ENCODE measurements around the gene RHO. TPM values are rescaled to one million over a fixed set of nuclear protein-coding genes. Genes with fewer than 3 reads are reported as not detected.
"Not testable (repeated sequence)": the region's sequence is repeated elsewhere in the genome, so short reads cannot be mapped to it uniquely, and the experiment has no call there.

RHO gene
- total RNA-seq, 1 donor: not detected

GRCh38 chr3:129542747-129543146 is 14.3 kb downstream of the RHO start:
- no peak for TF ChIP-seq CTCF (IDR thresholded peaks at IDR 0.05; ENCODE audit: extremely low read depth, low read depth, low read length)
- Histone ChIP-seq H2AFZ (ENCODE audit: low read length) (no peak overlapping the region), H3K36me3 (ENCODE audit: insufficient read depth, low read length) (no peaks in the 10 kb centered on the region)

GRCh38 chr3:129543156-129543790 is 14.8 kb downstream of the RHO start, which contains the start of gene H1-8:
Gene H1-8, plus strand, starts transcription at chr3:129543175. Its CDS starts 44 bp downstream, at chr3:129543219.
- Histone ChIP-seq H3K27ac (ENCODE audit: low read depth, low read length) (no peak within 1 kb of the TSS), H3K4me3 (ENCODE audit: insufficient read depth, low read length) (no peak within 1 kb of the TSS), H2AFZ (ENCODE audit: low read length) (no peak within 1 kb of the TSS), H3K4me1 (ENCODE audit: insufficient read depth, low read length) (no peaks in the 10 kb centered on the region), H3K9me3 (ENCODE audit: low read depth, low read length) (no peaks in the 10 kb centered on the region), H3K27me3 (ENCODE audit: insufficient read depth, low read length) (no peaks in the 10 kb centered on the region), H3K4me2 (ENCODE audit: insufficient read depth, low read length) (no peak within 1 kb of the TSS), H3K79me2 (ENCODE audit: insufficient read depth, low read length) (no peaks in the 10 kb centered on the region), H4K20me1 (ENCODE audit: insufficient read depth, low read length) (no peaks in the 10 kb centered on the region), H3K36me3 (ENCODE audit: insufficient read depth, low read length) (no peaks in the 10 kb centered on the region)
- no peak for TF ChIP-seq CTCF (IDR thresholded peaks at IDR 0.05; ENCODE audit: extremely low read depth, low read depth, low read length)
- DNase-seq (ENCODE audit: insufficient read length, low spot score, missing footprints): no peak

More at GRCh38 chr3:129542747-129543146, 14.3 kb downstream of the RHO start:
- Histone ChIP-seq H3K27ac (ENCODE audit: low read depth, low read length) (no peak overlapping the region), H3K4me3 (ENCODE audit: insufficient read depth, low read length) (no peak overlapping the region), H3K9me3 (ENCODE audit: low read depth, low read length) (no peaks in the 10 kb centered on the region), H3K4me2 (ENCODE audit: insufficient read depth, low read length) (no peak overlapping the region), H3K27me3 (ENCODE audit: insufficient read depth, low read length) (no peaks in the 10 kb centered on the region), H3K4me1 (ENCODE audit: insufficient read depth, low read length) (no peaks in the 10 kb centered on the region), H4K20me1 (ENCODE audit: insufficient read depth, low read length) (no peaks in the 10 kb centered on the region), H3K79me2 (ENCODE audit: insufficient read depth, low read length) (no peaks in the 10 kb centered on the region)
- DNase-seq (ENCODE audit: insufficient read length, low spot score, missing footprints): no peak

GRCh38 chr3:129543999-129544398 is 15.6 kb downstream of the RHO start:
- no peak for TF ChIP-seq CTCF (IDR thresholded peaks at IDR 0.05; ENCODE audit: extremely low read depth, low read depth, low read length)
- H3K9me3 ChIP-seq (ENCODE audit: low read depth, low read length): no peaks in the 10 kb centered on the region
- no peaks in the 10 kb centered on the region for H3K79me2 ChIP-seq (ENCODE audit: insufficient read depth, low read length)
- H3K4me3 ChIP-seq (ENCODE audit: insufficient read depth, low read length): no peak overlapping the region
- H2AFZ ChIP-seq (ENCODE audit: low read length): no peak overlapping the region
- no peaks in the 10 kb centered on the region for H3K27me3 ChIP-seq (ENCODE audit: insufficient read depth, low read length)
- H3K4me1 ChIP-seq (ENCODE audit: insufficient read depth, low read length): no peaks in the 10 kb centered on the region
- no peak overlapping the region for H3K4me2 ChIP-seq (ENCODE audit: insufficient read depth, low read length)
- H3K36me3 ChIP-seq (ENCODE audit: insufficient read depth, low read length): no peaks in the 10 kb centered on the region
- no peaks in the 10 kb centered on the region for H4K20me1 ChIP-seq (ENCODE audit: insufficient read depth, low read length)
- no peak for DNase-seq (ENCODE audit: insufficient read length, low spot score, missing footprints)
- no peak overlapping the region for H3K27ac ChIP-seq (ENCODE audit: low read depth, low read length)

GRCh38 chr3:129545951-129546350 is 17.5 kb downstream of the RHO start:
- not testable (repeated sequence) for H3K36me3 ChIP-seq (ENCODE audit: insufficient read depth, low read length); H4K20me1 ChIP-seq (ENCODE audit: insufficient read depth, low read length); H3K27me3 ChIP-seq (ENCODE audit: insufficient read depth, low read length); H3K79me2 ChIP-seq (ENCODE audit: insufficient read depth, low read length); H3K4me1 ChIP-seq (ENCODE audit: insufficient read depth, low read length); H3K4me3 ChIP-seq (ENCODE audit: insufficient read depth, low read length); H3K9me3 ChIP-seq (ENCODE audit: low read depth, low read length); DNase-seq (ENCODE audit: insufficient read length, low spot score, missing footprints); H3K27ac ChIP-seq (ENCODE audit: low read depth, low read length); H2AFZ ChIP-seq (ENCODE audit: low read length); H3K4me2 ChIP-seq (ENCODE audit: insufficient read depth, low read length)
